ENCODE data around the gene RGS4.

The RGS4 gene

GRCh38 chr1:163104385-163105099 lies 35.4 kb downstream of the RGS4 start:
- no peak for DNase-seq

DNA sequence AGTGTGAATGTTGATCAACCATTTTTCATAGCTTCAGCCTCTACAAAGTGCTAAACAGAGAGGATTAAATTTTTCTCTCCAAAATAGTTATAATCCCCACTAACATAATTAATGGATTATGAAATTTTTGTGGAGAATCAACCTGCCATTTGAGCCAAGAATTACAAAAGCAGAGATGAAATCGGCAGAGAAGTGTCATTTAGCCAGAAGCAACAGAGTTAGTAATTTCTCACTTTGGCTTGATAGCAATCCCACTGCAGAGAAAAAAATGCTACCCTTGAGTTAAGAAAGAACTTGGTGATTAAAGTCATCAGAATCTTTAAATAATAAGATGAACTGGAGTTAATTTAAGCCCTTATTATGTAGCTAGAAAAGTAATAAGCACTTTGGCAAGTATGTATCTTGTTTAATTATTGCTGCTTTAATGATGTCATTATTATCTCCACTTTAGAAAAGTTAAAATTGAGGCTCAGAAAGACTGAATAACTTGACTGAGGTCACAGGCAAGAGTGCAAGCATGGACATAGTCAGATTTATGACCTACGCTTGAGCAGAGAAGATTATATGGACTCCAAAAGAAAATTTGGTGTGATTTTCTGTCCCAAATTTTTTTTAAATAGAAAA lies 37.3 kb downstream of the RGS4 start:
- no peak for DNase-seq

GRCh38 chr1:163107655-163108054 lies 38.5 kb downstream of the RGS4 start:
- DNase-seq = no peak

DNA sequence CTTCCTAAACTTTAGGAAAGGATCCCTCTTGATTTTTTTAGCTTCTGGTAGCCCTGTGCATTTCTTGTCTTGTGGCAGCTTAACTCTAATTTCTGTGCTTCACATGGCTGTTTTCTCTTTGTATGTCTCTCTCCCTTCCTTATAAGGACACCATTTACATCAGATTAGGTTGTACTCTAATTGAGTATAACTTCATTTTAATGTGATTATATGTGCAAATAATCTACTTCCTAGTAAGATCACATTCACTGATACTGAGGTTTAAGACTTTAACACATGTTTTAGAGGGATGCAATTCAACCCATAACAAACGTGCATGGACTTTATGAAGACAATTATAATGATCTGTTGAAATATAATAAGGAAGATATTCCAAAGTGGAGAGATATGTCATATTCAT lies 46.7 kb downstream of the RGS4 start:
- DNase-seq = no peak

DNA sequence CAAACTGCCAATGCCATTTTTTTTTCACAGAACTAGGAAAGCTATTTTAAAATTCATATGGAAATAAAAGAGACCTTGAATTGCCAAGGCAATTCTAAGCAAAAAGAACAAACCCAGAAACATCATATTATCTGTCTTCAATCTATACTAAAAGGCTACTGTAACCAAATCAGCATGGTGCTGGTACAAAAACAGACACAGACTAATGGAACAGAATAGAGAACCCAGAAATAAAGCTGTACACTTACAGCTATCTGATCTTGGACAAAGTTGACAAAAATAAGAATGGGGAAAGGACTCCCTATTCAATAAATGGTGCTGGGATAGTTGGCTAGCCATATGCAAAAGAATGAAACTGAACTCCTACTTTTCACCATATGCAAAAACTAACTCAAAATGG lies 50.5 kb downstream of the RGS4 start:
- no peak for DNase-seq

- no peak for DNase-seq
These were observed 51.2 kb downstream of the RGS4 start for GRCh38 chr1:163120372-163120771.

DNA sequence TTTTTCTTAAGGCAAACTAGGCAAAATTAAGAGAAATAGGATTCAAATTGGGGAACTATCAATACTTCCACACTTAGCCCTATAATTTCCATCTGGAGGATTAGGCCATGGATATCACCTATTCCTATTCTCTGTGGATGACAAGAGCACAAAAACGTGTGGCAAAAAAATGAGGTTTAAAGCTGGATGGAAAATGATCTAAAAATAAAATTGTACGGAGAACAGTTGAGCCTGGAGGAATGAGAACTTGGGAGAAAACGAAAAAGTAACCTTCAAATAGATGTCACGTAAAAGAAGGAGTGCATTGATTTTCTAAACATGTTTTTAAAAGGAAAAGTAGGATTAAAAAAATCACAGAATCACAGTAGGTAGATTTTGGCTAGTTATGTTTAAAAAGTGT lies 55.7 kb downstream of the RGS4 start:
- DNase-seq = no peak

Data from NCI-H774 (cell line).